A375 (cell line): ENCODE data around the gene MAGEA2. TPM values are rescaled to one million over a fixed set of nuclear protein-coding genes. Genes with fewer than 3 reads are reported as not detected.

ENCODE experiments used
- total RNA-seq: library from RNA; depleted of rRNA; stranded (reverse); fragments of >200 nt; shearing (Covaris generic); gene quantifications from 2 replicates; pipeline ENCODE4 v1.2.3, GENCODE V29; 2014; rRNA removed

Gene MAGEA2
- total RNA-seq = 80.6 and 90.5 TPM in 2 replicates

GRCh38 chrX:152753686-152754650, at the start of gene MAGEA2:
Gene MAGEA2 (minus strand): TSS chrX:152753842. CDS start chrX:152751363, 2,479 bp downstream.

GRCh38 chrX:152769549-152770289, 16.1 kb upstream of the MAGEA2 start, which contains the start of gene MAGEA6:
Gene MAGEA6 (minus strand): TSS chrX:152769689. CDS start chrX:152767650, 2,039 bp downstream.

GRCh38 chrX:152758918-152759317, 5.3 kb upstream of the MAGEA2 start, which contains the start of gene CSAG3:
Gene CSAG3 (plus strand): TSS chrX:152759218.

GRCh38 chrX:152733261-152733975, 20.2 kb downstream of the MAGEA2 start, which contains the start of the genes CSAG1 and MAGEA12:
Gene CSAG1 (minus strand): TSS chrX:152733721. CDS start chrX:152732460, 1,261 bp downstream.
Gene MAGEA12 (plus strand): TSS chrX:152733757. CDS start chrX:152736162, 2,405 bp downstream.

GRCh38 chrX:152713815-152714787, 39.5 kb downstream of the MAGEA2 start, which contains the start of gene MAGEA2B:
Gene MAGEA2B (plus strand): TSS chrX:152714628. CDS start chrX:152717107, 2,479 bp downstream.

GRCh38 chrX:152709173-152709572, 44.5 kb downstream of the MAGEA2 start, which contains the start of gene CSAG2:
Gene CSAG2 (minus strand): TSS chrX:152709273. CDS start chrX:152709112, 161 bp downstream.

Other genes starting within 250 kb of the MAGEA2 start
- not detected in 2 replicates for gene GABRQ, start 115.9 kb downstream of the MAGEA2 start, total RNA-seq
- gene MAGEA3, start 55.0 kb downstream of the MAGEA2 start, total RNA-seq = 172 and 182 TPM in 2 replicates
- not detected in 2 replicates for gene CSAG2, start 44.6 kb downstream of the MAGEA2 start, total RNA-seq
- 45.3 and 46.0 TPM in 2 replicates for gene MAGEA2B, start 39.2 kb downstream of the MAGEA2 start, total RNA-seq
- gene CSAG1, start 20.1 kb downstream of the MAGEA2 start, total RNA-seq = 60.4 and 67.0 TPM in 2 replicates
- gene MAGEA12, start 20.1 kb downstream of the MAGEA2 start, total RNA-seq = 115 and 120 TPM in 2 replicates
- gene CSAG3, start 5.4 kb upstream of the MAGEA2 start, total RNA-seq = 8.5 and 11.0 TPM in 2 replicates
- 120 and 123 TPM in 2 replicates for gene MAGEA6, start 15.8 kb upstream of the MAGEA2 start, total RNA-seq
- gene CETN2, start 76.9 kb upstream of the MAGEA2 start, total RNA-seq = 21.0 and 26.1 TPM in 2 replicates
- 12.3 and 15.6 TPM in 2 replicates for gene NSDHL, start 77.2 kb upstream of the MAGEA2 start, total RNA-seq
- 0.45 and 0.79 TPM in 2 replicates for gene ZNF185, start 144.2 kb upstream of the MAGEA2 start, total RNA-seq
- not detected in 2 replicates for gene PNMA5, start 240.3 kb upstream of the MAGEA2 start, total RNA-seq